Breast epithelium (tissue), 4 donors: Measurements from ENCODE around the gene OR10S1. TPM values are rescaled to one million over a fixed set of nuclear protein-coding genes. Genes with fewer than 3 reads are reported as not detected.
"Not testable (repeated sequence)": the region's sequence is repeated elsewhere in the genome, so short reads cannot be mapped to it uniquely, and the experiment has no call there.

ENCODE experiments used
- DNase-seq, 2 donors: peaks; one replicate each; pipeline ENCODE4 v3.0.0-alpha.2; 2019; ENCODE audit warnings: low spot score in 2 of 2
- H3K27ac ChIP-seq, 2 donors: fragments of 200-600 bp; sonication (generic) in 1 of 2; one replicate each; pipeline ENCODE4 v1.5.1; 2016 to 2019; ENCODE audit warnings: mild to moderate bottlenecking in 1 of 2
- H3K27me3 ChIP-seq, 2 donors: fragments of 200-600 bp; sonication (generic) in 1 of 2; one replicate each; pipeline versions ENCODE4 v1.5.1 to v1.6.0; 2017 to 2019; ENCODE audit warnings: control low read depth in 1 of 2, mild to moderate bottlenecking in 1 of 2
- H3K36me3 ChIP-seq: fragments of 200-600 bp; one replicate; pipeline ENCODE4 v1.5.1; 2019
- H3K4me1 ChIP-seq, 2 donors: fragments of 200-600 bp; sonication (generic); one replicate each; pipeline ENCODE4 v1.5.1; 2016 to 2019; ENCODE audit warnings: control low read depth in 1 of 2
- H3K4me3 ChIP-seq, 3 donors: fragments of 200-600 bp; sonication (generic); 1 replicate in 2 of 3; 2 replicates in 1 of 3; pipeline ENCODE4 v1.5.1; 2016 to 2019; ENCODE audit warnings: mild to moderate bottlenecking in 3 of 3, moderate library complexity in 2 of 3
- H3K9me3 ChIP-seq, 2 donors: fragments of 200-600 bp; sonication (generic) in 1 of 2; one replicate each; pipeline ENCODE4 v1.5.1; 2016 to 2019; ENCODE audit warnings: control low read depth in 1 of 2
- POLR2A ChIP-seq: fragments of 450-650 bp; IDR thresholded peaks from one replicate; pipeline ENCODE4 v1.6.1; 2016; ENCODE audit warnings: antibody characterized with exemption, mild to moderate bottlenecking, moderate library complexity
- POLR2AphosphoS5 ChIP-seq, 3 donors: sonication (generic); formaldehyde crosslinking; IDR thresholded peaks; one replicate each; pipeline ENCODE4 v1.6.1; 2017; ENCODE audit warnings: antibody characterized with exemption in 3 of 3
- intact Hi-C: fragments of 100-400 bp; cut with DNase I; formaldehyde crosslinking; loops from one replicate; pipeline ENCODE4 v1.15.1; 2023; ENCODE audit warnings: low total_unique reads
- total RNA-seq, 3 donors: library from RNA; depleted of rRNA; stranded (reverse); fragments of >200 nt; gene quantifications; one replicate each; pipeline ENCODE4 v1.1.0, GENCODE V29; 2016
- TF ChIP-seq, protein P1 (sequence below), 3 donors: fragments of 450-650 bp; IDR thresholded peaks; one replicate each; pipeline ENCODE4 v1.5.1; 2016 to 2017; ENCODE audit warnings: antibody characterized with exemption in 3 of 3, mild to moderate bottlenecking in 3 of 3, moderate library complexity in 3 of 3

OR10S1 gene
- not detected for total RNA-seq

- Histone ChIP-seq H3K27me3 (no peaks in the 10 kb centered on the region), H3K9me3 (no peaks in the 10 kb centered on the region), H3K27ac (no peak within 1 kb of the TSS), H3K4me1 (no peaks in the 10 kb centered on the region), H3K36me3 (no peaks in the 10 kb centered on the region), H3K4me3 (no peak within 1 kb of the TSS)
- no peak for DNase-seq
- intact Hi-C loops: no loop called here
- TF ChIP-seq POLR2AphosphoS5 (IDR thresholded peaks at IDR 0.05) (no peak), POLR2A (no peak)
- TF ChIP-seq, protein P1, sequence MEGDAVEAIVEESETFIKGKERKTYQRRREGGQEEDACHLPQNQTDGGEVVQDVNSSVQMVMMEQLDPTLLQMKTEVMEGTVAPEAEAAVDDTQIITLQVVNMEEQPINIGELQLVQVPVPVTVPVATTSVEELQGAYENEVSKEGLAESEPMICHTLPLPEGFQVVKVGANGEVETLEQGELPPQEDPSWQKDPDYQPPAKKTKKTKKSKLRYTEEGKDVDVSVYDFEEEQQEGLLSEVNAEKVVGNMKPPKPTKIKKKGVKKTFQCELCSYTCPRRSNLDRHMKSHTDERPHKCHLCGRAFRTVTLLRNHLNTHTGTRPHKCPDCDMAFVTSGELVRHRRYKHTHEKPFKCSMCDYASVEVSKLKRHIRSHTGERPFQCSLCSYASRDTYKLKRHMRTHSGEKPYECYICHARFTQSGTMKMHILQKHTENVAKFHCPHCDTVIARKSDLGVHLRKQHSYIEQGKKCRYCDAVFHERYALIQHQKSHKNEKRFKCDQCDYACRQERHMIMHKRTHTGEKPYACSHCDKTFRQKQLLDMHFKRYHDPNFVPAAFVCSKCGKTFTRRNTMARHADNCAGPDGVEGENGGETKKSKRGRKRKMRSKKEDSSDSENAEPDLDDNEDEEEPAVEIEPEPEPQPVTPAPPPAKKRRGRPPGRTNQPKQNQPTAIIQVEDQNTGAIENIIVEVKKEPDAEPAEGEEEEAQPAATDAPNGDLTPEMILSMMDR (IDR thresholded peaks at IDR 0.05): no peak
Measured at GRCh38 chr11:123977731-123978347, at the start of gene OR10S1. OR10S1 (minus strand) TSS chr11:123977781; CDS start chr11:123977664, 117 bp downstream.

- Histone ChIP-seq H3K9me3 (no peaks in the 10 kb centered on the region), H3K36me3 (no peaks in the 10 kb centered on the region), H3K27me3 (no peaks in the 10 kb centered on the region), H3K4me1 (no peaks in the 10 kb centered on the region), H3K27ac (no peak within 1 kb of the TSS), H3K4me3 (no peak within 1 kb of the TSS)
- no peak for TF ChIP-seq POLR2A
- intact Hi-C loops: no loop called here
- DNase-seq: no peak
Measured at GRCh38 chr11:124026498-124026897, 48.9 kb upstream of the OR10S1 start, which contains the start of gene OR10G8. OR10G8 (plus strand) TSS chr11:124026798; CDS start chr11:124029623, 2,825 bp downstream.

GRCh38 chr11:124015837-124016236 is 38.3 kb upstream of the OR10S1 start:
- H3K4me1 ChIP-seq, H3K9me3 ChIP-seq, H3K27me3 ChIP-seq, H3K27ac ChIP-seq, intact Hi-C loops, H3K4me3 ChIP-seq, DNase-seq, H3K36me3 ChIP-seq: not testable (repeated sequence)

- Histone ChIP-seq H3K27ac (no peak within 1 kb of the TSS), H3K4me1 (no peaks in the 10 kb centered on the region), H3K4me3 (no peak within 1 kb of the TSS), H3K36me3 (no peaks in the 10 kb centered on the region), H3K9me3 (no peaks in the 10 kb centered on the region), H3K27me3 (no peaks in the 10 kb centered on the region)
- TF ChIP-seq POLR2AphosphoS5 (IDR thresholded peaks at IDR 0.05) (no peak), POLR2A (no peak)
- TF ChIP-seq, protein P1 (IDR thresholded peaks at IDR 0.05): no peak
- intact Hi-C loops: no loop called here
- no peak for DNase-seq
Measured at GRCh38 chr11:124012697-124013096, 35.1 kb upstream of the OR10S1 start, which contains the start of gene OR10G4. OR10G4 (plus strand) TSS chr11:124012997; CDS start chr11:124015575, 2,578 bp downstream.

- TF ChIP-seq, protein P1 (IDR thresholded peaks at IDR 0.05): no peak
- TF ChIP-seq POLR2A (no peak), POLR2AphosphoS5 (IDR thresholded peaks at IDR 0.05) (no peak)
- Histone ChIP-seq H3K27ac (no peak within 1 kb of the TSS), H3K4me1 (no peaks in the 10 kb centered on the region), H3K36me3 (no peaks in the 10 kb centered on the region), H3K4me3 (no peak within 1 kb of the TSS), H3K27me3 (no peaks in the 10 kb centered on the region), H3K9me3 (no peaks in the 10 kb centered on the region)
- intact Hi-C loops: no loop called here
- no peak for DNase-seq
Measured at GRCh38 chr11:123995119-123995518, 17.5 kb upstream of the OR10S1 start, which contains the start of gene OR10G6. OR10G6 (minus strand) TSS chr11:123995161; CDS start chr11:123995161, 0 bp downstream.

- intact Hi-C loops: no loop called here
- no peak overlapping the region for H3K27ac ChIP-seq
Measured at GRCh38 chr11:123979311-123979710, 1.7 kb upstream of the OR10S1 start.

More at GRCh38 chr11:123979311-123979710, 1.7 kb upstream of the OR10S1 start:
- Histone ChIP-seq H3K4me3 (no peak overlapping the region), H3K36me3 (no peaks in the 10 kb centered on the region), H3K9me3 (no peaks in the 10 kb centered on the region), H3K4me1 (no peaks in the 10 kb centered on the region), H3K27me3 (no peaks in the 10 kb centered on the region)
- no peak for TF ChIP-seq POLR2A
- TF ChIP-seq, protein P1 (IDR thresholded peaks at IDR 0.05): no peak
- no peak for TF ChIP-seq POLR2AphosphoS5 (IDR thresholded peaks at IDR 0.05)
- DNase-seq: no peak
